ENCODE results near the gene HHAT. TPM values are rescaled to one million over a fixed set of nuclear protein-coding genes. Genes with fewer than 3 reads are reported as not detected.

The HHAT gene
- total and polyA plus RNA-seq, 9 of the 15 experiments (the other 6 are each of a cell fraction or from before 2014, with no cell fraction given) = 0.07 to 0.16 (median 0.13) TPM; not detected in 1

GRCh38 chr1:210678306-210678705 is 349.6 kb downstream of the HHAT start:
- no peaks in the 10 kb centered on the region for H3K4me1 ChIP-seq (replicated peaks in 1 of 2; ENCODE audit: control insufficient read depth in 2 of 2, insufficient read depth in 2 of 2, low read length in 2 of 2)
- BruUV-seq (replicated peaks) = no TSS peak
- H3K36me3 ChIP-seq (ENCODE audit: control insufficient read depth, insufficient read depth, low read length) = no peaks in the 10 kb centered on the region
- H3K27me3 ChIP-seq (ENCODE audit: control insufficient read depth in 2 of 2, insufficient read depth in 2 of 2, low read length in 2 of 2) = peaks cover 2 to 25% of the 10 kb centered on the region in 2 experiments; a peak in 1 of 5 replicates
- ATAC-seq (no peak), FAIRE-seq (no peak), DNase-seq (ENCODE audit: extremely low read depth in 1 of 4, low spot score in 3 of 4) (no peak)
- H3K9me3 ChIP-seq (replicated peaks; ENCODE audit: control insufficient read depth, insufficient read depth, low read depth, low read length) = no peaks in the 10 kb centered on the region
- no peaks in the 10 kb centered on the region for H3K9me1 ChIP-seq (ENCODE audit: control insufficient read depth, insufficient read depth, low read length)
- H3K4me2 ChIP-seq (ENCODE audit: insufficient read depth, low read length) = no peak overlapping the region
- no peak overlapping the region for H3K9ac ChIP-seq (ENCODE audit: insufficient read depth in 1 of 2, low read depth in 2 of 2, low read length in 2 of 2)
- no peaks in the 10 kb centered on the region for H3K79me2 ChIP-seq (ENCODE audit: control insufficient read depth, insufficient read depth, low read length)
- POLR2A ChIA-PET = interaction anchor here (0.6 kb wide), 1 partner anchor 9 kb away, joined by 3 read pairs; no protein-coding TSS in a partner anchor
- intact Hi-C loops (cut with micrococcal nuclease) = no loop called here
- H3K4me3 ChIP-seq = no peak overlapping the region
- in situ Hi-C loops (cut with MboI) = no loop called here
- H3K27ac ChIP-seq (ENCODE audit: extremely low read depth, low read depth, low read length) = no peak overlapping the region
- no peaks in the 10 kb centered on the region for H4K20me1 ChIP-seq (replicated peaks; ENCODE audit: control insufficient read depth, insufficient read depth, low read length)
- TF ChIP-seq EZH2 (IDR thresholded peaks at IDR 0.05; ENCODE audit: borderline replicate concordance, low read depth, low read length) (no peak), ZNF561 (CRISPR knock-in tag; conservative IDR thresholded peaks at IDR 0.05) (no peak), FOXJ2 (tag; IDR thresholded peaks at IDR 0.05) (no peak), ZC3H8 (IDR thresholded peaks at IDR 0.05) (no peak), CGGBP1 (CRISPR knock-in tag; IDR thresholded peaks at IDR 0.05) (no peak), MYC (IDR thresholded peaks at IDR 0.05; ENCODE audit: low read depth, low read length) (no peak), MYC (CRISPR knock-in tag; IDR thresholded peaks at IDR 0.05; ENCODE audit: borderline replicate concordance, low read depth) (no peak), TCF7 (IDR thresholded peaks at IDR 0.05; ENCODE audit: borderline replicate concordance) (no peak), CCAR2 (IDR thresholded peaks at IDR 0.05; ENCODE audit: low read depth, low read length) (no peak), CBX3 (IDR thresholded peaks at IDR 0.05; ENCODE audit: borderline replicate concordance in 1 of 2, low read length in 2 of 2) (no peak), FOXJ3 (CRISPR knock-in tag; IDR thresholded peaks at IDR 0.05) (no peak), HNRNPL (IDR thresholded peaks at IDR 0.05; ENCODE audit: low read depth, low read length) (no peak), MITF (IDR thresholded peaks at IDR 0.05) (no peak), TRIM25 (IDR thresholded peaks at IDR 0.05; ENCODE audit: borderline replicate concordance) (no peak), E2F3 (CRISPR knock-in tag; IDR thresholded peaks at IDR 0.05) (no peak), MAFG (tag; conservative IDR thresholded peaks at IDR 0.05) (no peak)
- TF ChIP-seq, protein P1, sequence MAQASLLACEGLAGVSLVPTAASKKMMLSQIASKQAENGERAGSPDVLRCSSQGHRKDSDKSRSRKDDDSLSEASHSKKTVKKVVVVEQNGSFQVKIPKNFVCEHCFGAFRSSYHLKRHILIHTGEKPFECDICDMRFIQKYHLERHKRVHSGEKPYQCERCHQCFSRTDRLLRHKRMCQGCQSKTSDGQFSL (CRISPR knock-in tag; IDR thresholded peaks at IDR 0.05) = no peak
- TF ChIP-seq, protein P1 (tag; IDR thresholded peaks at IDR 0.05) = no peak
- WGBS (ENCODE audit: insufficient coverage, low coverage, missing lambda C conversion rate) = 4% methylated on average over 3 of the region's 3 CpGs
- CTCF ChIA-PET (ENCODE audit: low intra/inter-chr PET ratio) = no interaction called here
- H2AFZ ChIP-seq (ENCODE audit: low read depth, low read length) = no peak overlapping the region
